ENCODE results near the gene ATG5. TPM values are rescaled to one million over a fixed set of nuclear protein-coding genes. Genes with fewer than 3 reads are reported as not detected.

Gene ATG5
- total and polyA plus RNA-seq, 9 of the 15 experiments (the other 6 are each of a cell fraction or from before 2014, with no cell fraction given) = 29.0 to 80.0 (median 53.2) TPM

DNA sequence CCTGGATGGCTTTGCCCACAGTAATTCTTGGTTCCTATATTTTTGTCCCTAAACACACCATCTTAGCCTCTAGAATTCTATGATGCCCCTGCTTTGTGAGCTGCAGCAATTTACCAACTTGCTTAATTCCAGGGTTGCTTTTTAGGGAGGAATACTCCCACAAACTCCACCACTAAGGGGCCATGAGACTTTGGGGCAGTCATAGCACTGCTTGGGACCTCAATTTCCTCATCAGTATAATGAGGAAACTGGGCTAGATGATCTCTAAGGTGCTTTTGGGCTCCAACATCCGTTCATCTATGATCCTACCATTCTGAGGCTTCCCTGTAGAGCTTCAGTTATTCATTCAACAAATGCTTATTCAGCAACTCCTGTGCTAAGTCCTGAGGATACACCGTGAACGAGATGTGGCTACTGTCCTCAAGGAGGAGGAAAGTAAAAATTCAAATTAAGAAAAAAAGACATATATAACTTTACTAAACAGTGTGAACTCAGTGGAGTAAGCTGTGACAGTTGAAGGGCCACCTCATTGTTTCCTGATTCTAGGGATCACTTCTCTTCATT lies 164.2 kb downstream of the ATG5 start:
- TF ChIP-seq MAFG (tag; conservative IDR thresholded peaks at IDR 0.05) (peak; percentile 79), L3MBTL2 (IDR thresholded peaks at IDR 0.05) (no peak), MAFF (IDR thresholded peaks at IDR 0.05; ENCODE audit: low read length) (peak; percentile 67), PCBP1 (IDR thresholded peaks at IDR 0.05; ENCODE audit: low read depth, low read length, poor library complexity, severe bottlenecking) (no peak), C11orf30 (IDR thresholded peaks at IDR 0.05; ENCODE audit: low read depth) (peak; percentile 80), ZNF316 (IDR thresholded peaks at IDR 0.05) (peak; percentile 85), COPS2 (conservative IDR thresholded peaks at IDR 0.05) (no peak), MAFK (IDR thresholded peaks at IDR 0.05; ENCODE audit: low read length) (peak; percentile 65)
- ChIA-PET CTCF (ENCODE audit: low intra/inter-chr PET ratio) (no interaction called here), POLR2A (interaction anchor here (1.2 to 1.6 kb wide), 2 partner anchors 15 to 16 kb away, joined by 3 to 5 read pairs; no protein-coding TSS in a partner anchor)
- Histone ChIP-seq H3K4me2 (ENCODE audit: insufficient read depth, low read length) (no peak overlapping the region), H3K27ac (ENCODE audit: extremely low read depth, low read depth, low read length) (no peak overlapping the region), H4K20me1 (replicated peaks; ENCODE audit: control insufficient read depth, insufficient read depth, low read length) (no peaks in the 10 kb centered on the region), H2AFZ (ENCODE audit: low read depth, low read length) (no peak overlapping the region), H3K4me1 (replicated peaks in 1 of 2; ENCODE audit: control insufficient read depth in 2 of 2, insufficient read depth in 2 of 2, low read length in 2 of 2) (no peaks in the 10 kb centered on the region; a peak in 1 of 5 replicates), H3K36me3 (ENCODE audit: control insufficient read depth, insufficient read depth, low read length) (no peaks in the 10 kb centered on the region), H3K27me3 (ENCODE audit: control insufficient read depth in 2 of 2, insufficient read depth in 2 of 2, low read length in 2 of 2) (no peaks in the 10 kb centered on the region), H3K79me2 (ENCODE audit: control insufficient read depth, insufficient read depth, low read length) (no peaks in the 10 kb centered on the region), H3K9me1 (ENCODE audit: control insufficient read depth, insufficient read depth, low read length) (no peaks in the 10 kb centered on the region), H3K9me3 (replicated peaks; ENCODE audit: control insufficient read depth, insufficient read depth, low read depth, low read length) (no peaks in the 10 kb centered on the region), H3K4me3 (no peak overlapping the region), H3K9ac (ENCODE audit: insufficient read depth in 1 of 2, low read depth in 2 of 2, low read length in 2 of 2) (no peak overlapping the region)
- BruUV-seq (replicated peaks) = no TSS peak
- no peak for FAIRE-seq
- 9% methylated on average over 3 of the region's 3 CpGs for WGBS (ENCODE audit: insufficient coverage, low coverage, missing lambda C conversion rate)
- DNase-seq (ENCODE audit: extremely low read depth in 1 of 4, low spot score in 3 of 4) = no peak
- no peak for ATAC-seq
- intact Hi-C loops (cut with micrococcal nuclease) = no loop called here
- in situ Hi-C loops (cut with MboI) = no loop called here

Data from K562 (cell line).